ENCODE measurements around the gene TAS2R16.
A peak's percentile ranks its signal among the peaks of the same experiment; 100 is the strongest.
"Not testable (repeated sequence)": the region's sequence is repeated elsewhere in the genome, so short reads cannot be mapped to it uniquely, and the experiment has no call there.

Gene TAS2R16

GRCh38 chr7:122970740-122971725, 24.5 kb downstream of the TAS2R16 start:
- DNase-seq: peak; percentile 61

GRCh38 chr7:122968389-122968788, 27.1 kb downstream of the TAS2R16 start:
- DNase-seq: no peak

GRCh38 chr7:122965306-122965705, 30.2 kb downstream of the TAS2R16 start:
- peak; percentile 14 for DNase-seq

GRCh38 chr7:122953678-122954077, 41.8 kb downstream of the TAS2R16 start:
- DNase-seq: not testable (repeated sequence)

- DNase-seq: no peak
These were observed 44.5 kb downstream of the TAS2R16 start for GRCh38 chr7:122951006-122951405.

- no peak for DNase-seq
These were observed 46.3 kb downstream of the TAS2R16 start for GRCh38 chr7:122949186-122949585.
